Nephron (organoid): ENCODE data around the gene IGF2BP2.

ENCODE experiments used
- H3K27ac Mint-ChIP-seq, 3 experiments: 2 replicates each; pipeline ENCODE4 v1.8.0; 2020; ENCODE audit warnings: mixed read lengths in 3 of 3, mild to moderate bottlenecking in 2 of 3, moderate library complexity in 1 of 3
- H3K27me3 Mint-ChIP-seq: 2 replicates; pipeline ENCODE4 v1.8.0; 2021; ENCODE audit warnings: low read depth, mild to moderate bottlenecking, moderate library complexity, mixed read lengths
- H3K36me3 Mint-ChIP-seq: 2 replicates; pipeline ENCODE4 v1.8.0; 2020; ENCODE audit warnings: low read depth, mixed read lengths
- H3K4me1 Mint-ChIP-seq: 2 replicates; pipeline ENCODE4 v1.8.0; 2020; ENCODE audit warnings: mixed read lengths
- H3K4me3 Mint-ChIP-seq, 3 experiments: 2 replicates each; pipeline ENCODE4 v1.8.0; 2020; ENCODE audit warnings: mild to moderate bottlenecking in 3 of 3, mixed read lengths in 3 of 3, moderate library complexity in 2 of 3
- H3K9me3 Mint-ChIP-seq: 2 replicates; pipeline ENCODE4 v1.8.0; 2020; ENCODE audit warnings: mixed read lengths
- TF ChIP-seq, protein P1 (sequence below), 3 experiments: fragments of 200-600 bp; sonication (generic); IDR thresholded peaks; one replicate each; pipeline ENCODE4 v1.5.0; 2021; ENCODE audit warnings: antibody characterized with exemption in 3 of 3; ENCODE audit not compliant: unreplicated experiment in 3 of 3

Gene IGF2BP2

DNA sequence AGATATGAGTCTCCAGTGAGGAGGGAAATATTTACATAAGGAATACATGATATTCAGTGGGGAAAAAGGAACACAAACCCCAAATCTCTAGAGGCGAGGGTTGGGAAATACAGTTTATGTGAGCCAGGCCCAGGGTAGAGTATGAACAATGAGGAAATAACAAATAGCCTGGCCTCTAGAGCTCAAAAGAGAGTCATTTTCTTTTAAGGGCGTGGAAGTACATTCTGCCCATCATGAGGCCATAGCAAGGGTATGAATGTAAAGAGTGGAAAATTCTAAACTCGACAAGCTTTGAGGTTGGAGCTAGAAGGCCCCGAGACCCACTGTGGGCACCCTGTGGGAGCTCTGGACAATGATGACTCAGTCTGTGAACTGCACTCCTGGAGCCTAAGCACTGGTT is 27.8 kb upstream of the IGF2BP2 start:
- TF ChIP-seq, protein P1, sequence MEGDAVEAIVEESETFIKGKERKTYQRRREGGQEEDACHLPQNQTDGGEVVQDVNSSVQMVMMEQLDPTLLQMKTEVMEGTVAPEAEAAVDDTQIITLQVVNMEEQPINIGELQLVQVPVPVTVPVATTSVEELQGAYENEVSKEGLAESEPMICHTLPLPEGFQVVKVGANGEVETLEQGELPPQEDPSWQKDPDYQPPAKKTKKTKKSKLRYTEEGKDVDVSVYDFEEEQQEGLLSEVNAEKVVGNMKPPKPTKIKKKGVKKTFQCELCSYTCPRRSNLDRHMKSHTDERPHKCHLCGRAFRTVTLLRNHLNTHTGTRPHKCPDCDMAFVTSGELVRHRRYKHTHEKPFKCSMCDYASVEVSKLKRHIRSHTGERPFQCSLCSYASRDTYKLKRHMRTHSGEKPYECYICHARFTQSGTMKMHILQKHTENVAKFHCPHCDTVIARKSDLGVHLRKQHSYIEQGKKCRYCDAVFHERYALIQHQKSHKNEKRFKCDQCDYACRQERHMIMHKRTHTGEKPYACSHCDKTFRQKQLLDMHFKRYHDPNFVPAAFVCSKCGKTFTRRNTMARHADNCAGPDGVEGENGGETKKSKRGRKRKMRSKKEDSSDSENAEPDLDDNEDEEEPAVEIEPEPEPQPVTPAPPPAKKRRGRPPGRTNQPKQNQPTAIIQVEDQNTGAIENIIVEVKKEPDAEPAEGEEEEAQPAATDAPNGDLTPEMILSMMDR (IDR thresholded peaks at IDR 0.05; ENCODE audit: unreplicated experiment in 3 of 3), result no peak
- peaks cover 13% of the 10 kb centered on the region for H3K9me3 Mint-ChIP-seq
- H3K4me1 Mint-ChIP-seq, result no peaks in the 10 kb centered on the region
- H3K4me3 Mint-ChIP-seq, result no peak overlapping the region
- no peak overlapping the region for H3K27ac Mint-ChIP-seq
- H3K36me3 Mint-ChIP-seq, result peaks cover 9% of the 10 kb centered on the region
- H3K27me3 Mint-ChIP-seq, result peaks cover 3% of the 10 kb centered on the region

DNA sequence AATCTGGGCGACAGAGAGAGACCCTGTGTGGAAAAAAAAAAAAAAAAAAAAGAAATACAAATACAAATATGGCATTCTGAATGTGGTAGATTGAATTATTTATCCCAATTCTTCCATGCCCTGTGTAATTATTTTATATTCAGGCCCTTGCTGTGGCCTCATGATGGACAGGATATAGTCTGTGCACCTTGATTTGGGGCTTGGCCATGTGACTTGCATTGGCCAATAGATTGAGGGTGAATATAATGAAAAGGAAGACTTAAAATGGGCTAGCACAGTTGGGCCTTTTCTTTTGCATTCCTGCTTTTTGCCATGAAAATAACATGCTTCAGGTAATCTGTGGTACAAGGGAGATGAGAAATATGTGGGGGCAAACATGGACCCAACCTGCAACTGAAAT is 27.1 kb upstream of the IGF2BP2 start:
- Mint-ChIP-seq H3K9me3 (peaks cover 11% of the 10 kb centered on the region), H3K27ac (no peak overlapping the region), H3K4me1 (no peaks in the 10 kb centered on the region), H3K4me3 (no peak overlapping the region), H3K36me3 (peaks cover 7% of the 10 kb centered on the region), H3K27me3 (peaks cover 3% of the 10 kb centered on the region)
- TF ChIP-seq, protein P1 (IDR thresholded peaks at IDR 0.05; ENCODE audit: unreplicated experiment in 3 of 3), result no peak

- Mint-ChIP-seq H3K27ac (no peak overlapping the region), H3K36me3 (peaks cover 1% of the 10 kb centered on the region), H3K4me1 (no peaks in the 10 kb centered on the region), H3K9me3 (peaks cover 2% of the 10 kb centered on the region), H3K4me3 (no peak overlapping the region), H3K27me3 (peaks cover 3% of the 10 kb centered on the region)
- TF ChIP-seq, protein P1 (IDR thresholded peaks at IDR 0.05; ENCODE audit: unreplicated experiment in 3 of 3), result no peak
Observed at GRCh38 chr3:185851046-185851445, 26.2 kb upstream of the IGF2BP2 start.

DNA sequence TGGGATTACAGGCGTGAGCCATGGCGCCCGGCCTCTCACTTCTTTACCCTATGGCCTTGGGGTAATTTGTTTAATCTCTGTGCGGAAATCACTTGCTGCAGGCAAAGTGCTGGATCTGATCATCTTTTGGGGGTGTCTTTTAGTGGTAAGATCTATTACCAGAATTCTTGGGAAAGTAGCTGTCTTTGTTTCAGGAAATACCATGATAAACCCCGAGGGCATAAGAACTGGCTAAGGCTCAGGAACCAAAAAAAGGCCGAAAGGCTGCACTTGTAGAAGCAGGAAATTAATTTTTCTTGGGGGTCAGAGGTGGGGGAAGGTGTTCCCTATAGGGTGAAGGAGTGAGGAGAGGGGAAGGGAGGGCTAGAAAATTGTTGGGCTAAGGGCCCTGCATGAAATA is 22.7 kb upstream of the IGF2BP2 start:
- Mint-ChIP-seq H3K27me3 (peaks cover 3% of the 10 kb centered on the region), H3K36me3 (no peaks in the 10 kb centered on the region), H3K4me1 (no peaks in the 10 kb centered on the region), H3K9me3 (no peaks in the 10 kb centered on the region), H3K4me3 (no peak overlapping the region), H3K27ac (peak overlapping the region in 1 of 3 experiments; percentile 62)
- TF ChIP-seq, protein P1 (IDR thresholded peaks at IDR 0.05; ENCODE audit: unreplicated experiment in 3 of 3), result no peak

GRCh38 chr3:185846037-185846436 is 21.2 kb upstream of the IGF2BP2 start:
- Mint-ChIP-seq H3K9me3 (no peaks in the 10 kb centered on the region), H3K27ac (no peak overlapping the region), H3K4me1 (no peaks in the 10 kb centered on the region), H3K4me3 (no peak overlapping the region), H3K27me3 (peaks cover 3% of the 10 kb centered on the region), H3K36me3 (no peaks in the 10 kb centered on the region)
- TF ChIP-seq, protein P1 (IDR thresholded peaks at IDR 0.05; ENCODE audit: unreplicated experiment in 3 of 3), result no peak

- no peak overlapping the region for H3K27ac Mint-ChIP-seq
- no peaks in the 10 kb centered on the region for H3K36me3 Mint-ChIP-seq
- H3K4me1 Mint-ChIP-seq, result no peaks in the 10 kb centered on the region
- H3K9me3 Mint-ChIP-seq, result no peaks in the 10 kb centered on the region
- H3K27me3 Mint-ChIP-seq, result no peaks in the 10 kb centered on the region
- H3K4me3 Mint-ChIP-seq, result no peak overlapping the region
- TF ChIP-seq, protein P1 (IDR thresholded peaks at IDR 0.05; ENCODE audit: unreplicated experiment in 3 of 3), result no peak
Observed at GRCh38 chr3:185844051-185844450, 19.2 kb upstream of the IGF2BP2 start.
